Tibial nerve (tissue), 4 donors: Measurements from ENCODE around the gene RGS16.

ENCODE experiments used
- CTCF ChIP-seq, 5 experiments: fragments of 200-600 bp in 3 of 5; fragments of 450-650 bp in 2 of 5; sonication (generic) in 3 of 5; IDR thresholded peaks; one replicate each; pipeline ENCODE4 v1.5.1; 2016 to 2019; ENCODE audit warnings: antibody characterized with exemption in 5 of 5, mild to moderate bottlenecking in 3 of 5, moderate library complexity in 2 of 5
- EP300 ChIP-seq, 2 donors: sonication (generic); formaldehyde crosslinking; IDR thresholded peaks; one replicate each; pipeline ENCODE4 v1.6.1; 2017; ENCODE audit warnings: antibody characterized with exemption in 2 of 2, mild to moderate bottlenecking in 1 of 2
- POLR2A ChIP-seq, 2 donors: fragments of 450-650 bp; IDR thresholded peaks; one replicate each; pipeline ENCODE4 v1.6.1; 2017; ENCODE audit warnings: antibody characterized with exemption in 2 of 2, mild to moderate bottlenecking in 2 of 2, moderate library complexity in 2 of 2

- TF ChIP-seq CTCF (IDR thresholded peaks at IDR 0.05) (no peak), POLR2A (IDR thresholded peaks at IDR 0.05) (no peak), EP300 (IDR thresholded peaks at IDR 0.05) (no peak)
These were observed 41.1 kb downstream of the RGS16 start for GRCh38 chr1:182563095-182563494.
